Adrenal gland (tissue), 12 donors: Measurements from ENCODE around the gene USP31. TPM values are rescaled to one million over a fixed set of nuclear protein-coding genes. Genes with fewer than 3 reads are reported as not detected.
A peak's percentile ranks its signal among the peaks of the same experiment; 100 is the strongest.

Experiments
- DNase-seq, 7 donors: peaks; one replicate each; pipeline ENCODE4 v3.0.0-alpha.2; 2019 to 2020
- H3K27ac ChIP-seq, 5 donors: fragments of 200-600 bp; sonication (generic) in 4 of 5; 1 replicate in 3 of 5; 2 replicates in 2 of 5; pipeline versions ENCODE4 v1.5.1 to v1.8.0; 2016 to 2020; ENCODE audit warnings: mild to moderate bottlenecking in 1 of 5
- H3K27me3 ChIP-seq: fragments of 200-600 bp; 2 replicates; pipeline ENCODE4 v1.8.0; 2021
- H3K36me3 ChIP-seq, 2 donors: fragments of 200-600 bp; replicated peaks in 1 of 2; 1 replicate in 1 of 2; 2 replicates in 1 of 2; pipeline versions ENCODE4 v1.5.1 to v1.8.0; 2018 to 2022
- H3K4me1 ChIP-seq, 2 donors: fragments of 200-600 bp; replicated peaks in 1 of 2; 1 replicate in 1 of 2; 2 replicates in 1 of 2; pipeline versions ENCODE4 v1.5.1 to v1.8.0; 2018 to 2021
- H3K4me3 ChIP-seq, 4 donors: fragments of 200-600 bp; sonication (generic) in 3 of 4; one replicate each; pipeline ENCODE4 v1.5.1; 2016 to 2018
- H3K9me3 ChIP-seq, 3 donors: fragments of 200-600 bp; sonication (generic) in 1 of 3; replicated peaks in 1 of 3; 1 replicate in 2 of 3; 2 replicates in 1 of 3; pipeline versions ENCODE4 v1.5.1 to v1.8.0; 2016 to 2021
- POLR2A ChIP-seq, 2 donors: fragments of 450-650 bp; IDR thresholded peaks; one replicate each; pipeline ENCODE4 v1.6.1; 2017; ENCODE audit warnings: antibody characterized with exemption in 2 of 2, mild to moderate bottlenecking in 2 of 2, moderate library complexity in 1 of 2
- WGBS, 4 donors: extraction: QIAGEN DNeasy Blood & Tissue Kit in 2 of 4; methylation state at CpG; one replicate each; pipeline versions ENCODE4 v1.1.5 to v1.1.7; 2013 to 2017; 5-methylcytosine and 5-hydroxymethylcytosine counted together
- intact Hi-C, 2 donors: fragments of 100-400 bp; cut with DNase I; formaldehyde crosslinking; loops; one replicate each; pipeline versions ENCODE4 v1.14.1 to v1.15.0; 2022 to 2023
- polyA plus RNA-seq, 3 donors: library from polyadenylated mRNA; stranded (reverse); fragments of 200-250 nt in 2 of 3; fragments of 350-450 nt in 1 of 3; fragmentation: Illumina TruSeq in 1 of 3; extraction: RNeasy Lipid Tissue Mini Kit (QIAGEN cat#74804) in 1 of 3; gene quantifications; one replicate each; pipeline ENCODE4 v1.2.3, GENCODE V29; 2013 to 2014
- total RNA-seq, 9 donors: library from RNA; depleted of rRNA in 4 of 9; stranded (reverse); fragments of >200 nt in 4 of 9; fragments of 120-200 nt in 1 of 9; fragmentation: NEBNext Ultra II Directional in 1 of 9; extraction: Animal tissue kit (Norgen Biotek cat#: 25700) in 1 of 9; gene quantifications; one replicate each; pipeline versions ENCODE4 v1.1.0 to v1.2.4, GENCODE V29; 2013 to 2023
- TF ChIP-seq, protein P1 (sequence below), 6 experiments: fragments of 450-650 bp in 4 of 6; fragments of 200-600 bp in 2 of 6; sonication (generic) in 1 of 6; IDR thresholded peaks; 1 replicate in 5 of 6; 2 replicates in 1 of 6; pipeline versions ENCODE4 v1.5.1 to v1.8.0; 2016 to 2021; ENCODE audit warnings: antibody characterized with exemption in 6 of 6, mild to moderate bottlenecking in 2 of 6, moderate library complexity in 1 of 6
- donor health status: healthy with polysubstance abuse.
- donor health status: Bipolar disorder and iron deficiency.
- donor health status: DM: yes; HTN: yes; CAD: no.
- donor health status: DM: no; HTN: no; CAD: no.
- donor health status: DM: no; HTN: no; CAD: no.
- donor health status: DM: yes; HTN: yes; CAD: no.

Gene USP31
- total and polyA plus RNA-seq, 12 donors: 2.5 to 19.3 (median 7.7) TPM

DNA sequence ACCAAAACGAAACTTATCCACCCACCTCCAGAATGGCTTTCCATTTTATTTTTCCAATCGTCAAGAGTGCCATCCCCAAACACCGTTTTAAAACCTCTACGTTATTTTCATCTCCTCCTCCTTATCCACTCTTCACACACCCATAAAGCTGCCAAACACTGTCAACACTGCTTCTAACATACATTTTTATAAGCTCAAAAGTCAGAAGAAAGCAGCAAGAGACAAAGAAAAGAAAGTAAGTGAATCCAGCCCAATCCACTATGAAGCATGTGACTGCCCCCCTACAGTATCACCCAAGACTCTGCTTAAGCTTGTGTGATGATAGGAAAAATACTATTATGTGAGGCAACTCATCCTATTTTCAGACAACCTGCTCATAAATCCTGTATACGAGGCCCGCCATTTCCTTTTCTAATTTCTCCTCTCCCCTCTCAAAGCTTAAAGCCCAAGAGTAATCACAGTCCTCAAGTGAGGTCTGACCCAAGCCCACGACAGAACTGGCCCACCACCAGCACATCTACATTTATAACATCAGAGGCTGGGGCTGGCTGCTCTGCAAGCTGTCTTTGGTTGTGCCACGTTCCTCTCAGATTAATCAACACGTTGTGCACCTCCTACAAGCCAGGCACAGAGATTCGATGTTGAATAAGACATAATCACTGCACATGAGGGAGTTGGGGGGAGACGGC is 16.3 kb downstream of the USP31 start:
- no peak for DNase-seq
- no peaks in the 10 kb centered on the region for H3K27me3 ChIP-seq
- intact Hi-C loops: loop anchor here in 1 of 2 donors (10.0 kb wide), 1 partner anchor 68 kb away; no protein-coding TSS in a partner anchor
- peak overlapping the region in 1 of 5 donors; percentile 40 for H3K27ac ChIP-seq
- no peak overlapping the region for H3K4me3 ChIP-seq
- 66 to 79% (median 75%) methylated on average over 11 of the region's 11 CpGs for WGBS, 4 donors
- no peak for TF ChIP-seq POLR2A (IDR thresholded peaks at IDR 0.05)
- TF ChIP-seq, protein P1, sequence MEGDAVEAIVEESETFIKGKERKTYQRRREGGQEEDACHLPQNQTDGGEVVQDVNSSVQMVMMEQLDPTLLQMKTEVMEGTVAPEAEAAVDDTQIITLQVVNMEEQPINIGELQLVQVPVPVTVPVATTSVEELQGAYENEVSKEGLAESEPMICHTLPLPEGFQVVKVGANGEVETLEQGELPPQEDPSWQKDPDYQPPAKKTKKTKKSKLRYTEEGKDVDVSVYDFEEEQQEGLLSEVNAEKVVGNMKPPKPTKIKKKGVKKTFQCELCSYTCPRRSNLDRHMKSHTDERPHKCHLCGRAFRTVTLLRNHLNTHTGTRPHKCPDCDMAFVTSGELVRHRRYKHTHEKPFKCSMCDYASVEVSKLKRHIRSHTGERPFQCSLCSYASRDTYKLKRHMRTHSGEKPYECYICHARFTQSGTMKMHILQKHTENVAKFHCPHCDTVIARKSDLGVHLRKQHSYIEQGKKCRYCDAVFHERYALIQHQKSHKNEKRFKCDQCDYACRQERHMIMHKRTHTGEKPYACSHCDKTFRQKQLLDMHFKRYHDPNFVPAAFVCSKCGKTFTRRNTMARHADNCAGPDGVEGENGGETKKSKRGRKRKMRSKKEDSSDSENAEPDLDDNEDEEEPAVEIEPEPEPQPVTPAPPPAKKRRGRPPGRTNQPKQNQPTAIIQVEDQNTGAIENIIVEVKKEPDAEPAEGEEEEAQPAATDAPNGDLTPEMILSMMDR (IDR thresholded peaks at IDR 0.05): no peak
- H3K4me1 ChIP-seq: peaks cover 17 to 35% of the 10 kb centered on the region in 2 donors
- peaks cover 0 to 12% (median 0%) of the 10 kb centered on the region in 3 donors for H3K9me3 ChIP-seq
- no peaks in the 10 kb centered on the region for H3K36me3 ChIP-seq

DNA sequence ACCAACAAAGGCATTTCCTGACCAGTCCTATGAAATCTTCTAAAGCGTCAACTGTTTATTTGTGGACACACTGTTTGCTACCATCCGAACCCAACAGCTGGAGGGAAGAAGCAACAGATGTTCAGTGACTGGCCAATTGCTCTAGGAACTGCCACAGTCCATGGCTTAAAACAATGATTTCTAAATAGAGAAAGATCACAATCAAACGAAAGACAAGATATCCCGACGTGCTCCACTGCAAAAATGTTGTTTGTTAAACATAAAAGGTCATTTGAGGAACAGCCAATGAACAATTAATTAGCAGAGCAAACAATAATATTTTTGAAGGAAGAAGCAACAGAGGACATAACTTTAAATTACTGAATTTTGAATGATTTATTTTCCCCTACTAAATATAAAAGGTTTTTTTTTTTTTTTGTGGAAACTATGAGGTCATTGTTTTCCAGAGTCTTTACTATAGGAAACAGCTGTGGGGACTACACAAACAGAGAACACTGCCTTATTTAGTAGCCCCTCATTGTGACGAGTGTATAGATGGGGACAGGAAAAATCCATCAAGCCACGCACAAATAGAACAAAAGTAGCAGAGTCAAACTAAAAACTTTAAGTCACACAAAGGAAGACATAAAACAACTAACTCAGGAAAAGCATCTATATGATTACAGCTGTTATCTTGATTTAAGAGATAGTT is 17.2 kb downstream of the USP31 start:
- H3K27ac ChIP-seq: peak overlapping the region in 1 of 5 donors; percentile 40
- intact Hi-C loops: loop anchor here in 1 of 2 donors (10.0 kb wide), 1 partner anchor 67 kb away; no protein-coding TSS in a partner anchor
- H3K36me3 ChIP-seq: no peaks in the 10 kb centered on the region
- H3K4me3 ChIP-seq: no peak overlapping the region
- peaks cover 17 to 35% of the 10 kb centered on the region in 2 donors for H3K4me1 ChIP-seq
- TF ChIP-seq, protein P1 (IDR thresholded peaks at IDR 0.05): no peak
- TF ChIP-seq POLR2A (IDR thresholded peaks at IDR 0.05): no peak
- DNase-seq: no peak
- H3K9me3 ChIP-seq: peaks cover 0 to 3% (median 0%) of the 10 kb centered on the region in 3 donors
- no peaks in the 10 kb centered on the region for H3K27me3 ChIP-seq
- 40 to 48% (median 45%) methylated on average over 7 of the region's 7 CpGs for WGBS, 4 donors

DNA sequence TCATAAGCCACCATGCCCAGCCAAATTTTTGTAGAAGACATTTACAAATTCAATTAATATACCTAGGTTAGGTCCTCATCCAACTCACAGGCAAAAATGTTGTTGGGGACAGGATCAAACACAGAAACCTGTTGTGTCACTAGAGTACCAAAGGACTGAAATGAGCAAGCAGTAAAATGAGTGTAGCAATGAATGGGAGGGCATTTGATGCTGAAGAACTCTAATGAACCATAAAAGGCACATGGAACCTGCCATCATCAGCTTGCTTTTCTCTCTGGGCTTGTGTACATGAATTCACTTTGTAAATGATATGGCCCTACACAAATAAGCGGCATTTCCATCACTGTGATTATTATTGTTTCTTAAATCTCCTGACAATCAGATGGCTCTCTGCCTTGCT is 17.8 kb downstream of the USP31 start:
- H3K4me1 ChIP-seq: peaks cover 17 to 35% of the 10 kb centered on the region in 2 donors
- no peak overlapping the region for H3K4me3 ChIP-seq
- H3K27me3 ChIP-seq: no peaks in the 10 kb centered on the region
- WGBS, 4 donors: 70 to 90% (median 80%) methylated on average over 1 of the region's 1 CpG
- no peaks in the 10 kb centered on the region for H3K36me3 ChIP-seq
- H3K9me3 ChIP-seq: no peaks in the 10 kb centered on the region
- H3K27ac ChIP-seq: peak overlapping the region in 2 of 5 donors; percentile 35
- DNase-seq: no peak
- TF ChIP-seq, protein P1 (IDR thresholded peaks at IDR 0.05): no peak
- no peak for TF ChIP-seq POLR2A (IDR thresholded peaks at IDR 0.05)
- intact Hi-C loops: loop anchor here in 1 of 2 donors (10.0 kb wide), 1 partner anchor 67 kb away; no protein-coding TSS in a partner anchor

DNA sequence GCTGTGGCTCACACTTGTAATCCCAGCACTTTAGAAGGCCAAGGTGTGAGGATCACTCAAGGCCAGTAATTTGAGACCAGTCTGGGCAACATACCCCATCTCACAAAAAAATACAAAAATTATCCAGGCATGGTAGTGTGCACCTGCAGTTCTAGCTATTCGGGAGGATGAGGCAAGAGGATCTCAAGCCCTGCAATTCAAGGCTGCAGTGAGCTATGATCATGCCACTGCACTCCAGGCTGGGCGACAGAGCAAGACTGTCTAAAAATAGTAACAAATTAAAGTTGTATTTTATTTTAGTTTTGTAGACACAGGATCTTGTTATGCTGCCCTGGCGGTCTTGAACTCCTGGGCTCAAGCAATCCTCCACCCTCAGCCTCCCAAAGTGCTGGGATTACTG is 18.2 kb downstream of the USP31 start:
- peak in 5 of 7 donors; percentile 25 to 62 (median 39) for DNase-seq
- Histone ChIP-seq H3K4me3 (no peak overlapping the region), H3K36me3 (no peaks in the 10 kb centered on the region), H3K27me3 (no peaks in the 10 kb centered on the region), H3K27ac (peak overlapping the region in 2 of 5 donors; percentile 35), H3K9me3 (no peaks in the 10 kb centered on the region), H3K4me1 (peaks cover 17 to 35% of the 10 kb centered on the region in 2 donors)
- 48 to 58% (median 53%) methylated on average over 3 of the region's 3 CpGs for WGBS, 4 donors
- TF ChIP-seq POLR2A (IDR thresholded peaks at IDR 0.05): no peak
- TF ChIP-seq, protein P1 (IDR thresholded peaks at IDR 0.05): no peak
- intact Hi-C loops: loop anchor here in 1 of 2 donors (10.0 kb wide), 1 partner anchor 66 kb away; no protein-coding TSS in a partner anchor
